GM08714 (cell line): ENCODE measurements around the gene NDUFB10.
"Not testable (repeated sequence)": the region's sequence is repeated elsewhere in the genome, so short reads cannot be mapped to it uniquely, and the experiment has no call there.

Experiments used
- H3K4me3 ChIP-seq: fragments of 200-500 bp; sonication (Bioruptor generic); 2 replicates; pipeline ENCODE4 v1.5.1; 2014; ENCODE audit warnings: mild to moderate bottlenecking, low read length, inconsistent platforms
- ZNF274 ChIP-seq: IDR thresholded peaks from 2 replicates; pipeline ENCODE4 v1.6.1; 2012; ENCODE audit warnings: mild to moderate bottlenecking, low read depth, low read length

The NDUFB10 gene

GRCh38 chr16:1933097-1933661, 26.2 kb upstream of the NDUFB10 start:
- TF ChIP-seq ZNF274 = no peak
- H3K4me3 ChIP-seq = no peak overlapping the region

DNA sequence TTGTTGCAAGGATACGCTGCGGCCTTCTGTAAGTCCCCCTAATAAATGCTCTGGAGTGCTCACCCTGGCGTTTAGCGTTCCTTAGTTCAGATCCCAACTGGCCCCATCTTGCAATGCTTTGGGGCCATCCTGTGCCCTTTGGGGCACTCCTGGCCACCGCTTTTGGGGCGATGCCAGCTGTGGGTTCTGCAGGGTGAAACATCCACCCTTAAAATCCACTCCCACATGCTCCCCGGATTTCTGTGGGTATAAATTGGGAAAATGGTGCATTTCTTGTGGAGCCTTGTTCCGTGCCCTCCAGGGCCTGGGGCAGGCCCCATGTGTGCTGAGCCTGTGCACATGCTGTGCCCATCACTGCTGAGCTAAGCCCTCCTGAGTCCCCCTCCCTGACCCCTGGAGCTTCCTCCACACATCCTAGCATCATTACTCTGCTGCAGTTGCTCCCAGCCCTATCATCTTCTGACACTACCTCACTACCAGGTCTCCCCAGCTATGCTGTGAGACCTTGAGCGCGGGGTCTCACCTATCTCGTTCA, 22.3 kb upstream of the NDUFB10 start:
- H3K4me3 ChIP-seq = no peak overlapping the region
- TF ChIP-seq ZNF274 = no peak

- H3K4me3 ChIP-seq = no peak overlapping the region
- no peak for TF ChIP-seq ZNF274
Observed at GRCh38 chr16:1938316-1938715, 21.0 kb upstream of the NDUFB10 start.

GRCh38 chr16:1938910-1939309, 20.4 kb upstream of the NDUFB10 start:
- no peak for TF ChIP-seq ZNF274
- H3K4me3 ChIP-seq = no peak overlapping the region

DNA sequence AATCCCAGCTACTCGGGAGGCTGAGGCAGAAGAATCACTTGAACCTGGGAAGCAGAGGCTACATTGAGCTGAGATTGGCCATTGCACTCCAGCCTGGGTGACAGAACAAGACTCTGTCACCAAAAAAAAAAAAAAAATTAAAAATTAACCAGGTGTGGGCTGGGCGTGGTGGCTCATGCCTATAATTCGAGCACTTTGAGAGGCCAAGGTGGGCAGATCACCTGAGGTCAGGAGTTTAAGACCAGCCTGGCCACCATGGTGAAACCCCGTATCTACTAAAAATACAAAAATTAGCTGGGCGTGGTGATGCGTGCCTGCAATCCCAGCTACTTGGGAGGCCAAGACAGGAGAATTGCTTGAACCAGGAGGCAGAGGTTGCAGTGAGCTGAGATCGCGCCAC, 19.5 kb upstream of the NDUFB10 start:
- not testable (repeated sequence) for H3K4me3 ChIP-seq

- H3K4me3 ChIP-seq = no peak overlapping the region
- TF ChIP-seq ZNF274 = no peak
Observed at GRCh38 chr16:1940273-1941161, 18.8 kb upstream of the NDUFB10 start.

GRCh38 chr16:1941162-1942046, 17.9 kb upstream of the NDUFB10 start:
- H3K4me3 ChIP-seq = no peak overlapping the region; the same call in 1 of the 2 replicates
- no peak for TF ChIP-seq ZNF274

DNA sequence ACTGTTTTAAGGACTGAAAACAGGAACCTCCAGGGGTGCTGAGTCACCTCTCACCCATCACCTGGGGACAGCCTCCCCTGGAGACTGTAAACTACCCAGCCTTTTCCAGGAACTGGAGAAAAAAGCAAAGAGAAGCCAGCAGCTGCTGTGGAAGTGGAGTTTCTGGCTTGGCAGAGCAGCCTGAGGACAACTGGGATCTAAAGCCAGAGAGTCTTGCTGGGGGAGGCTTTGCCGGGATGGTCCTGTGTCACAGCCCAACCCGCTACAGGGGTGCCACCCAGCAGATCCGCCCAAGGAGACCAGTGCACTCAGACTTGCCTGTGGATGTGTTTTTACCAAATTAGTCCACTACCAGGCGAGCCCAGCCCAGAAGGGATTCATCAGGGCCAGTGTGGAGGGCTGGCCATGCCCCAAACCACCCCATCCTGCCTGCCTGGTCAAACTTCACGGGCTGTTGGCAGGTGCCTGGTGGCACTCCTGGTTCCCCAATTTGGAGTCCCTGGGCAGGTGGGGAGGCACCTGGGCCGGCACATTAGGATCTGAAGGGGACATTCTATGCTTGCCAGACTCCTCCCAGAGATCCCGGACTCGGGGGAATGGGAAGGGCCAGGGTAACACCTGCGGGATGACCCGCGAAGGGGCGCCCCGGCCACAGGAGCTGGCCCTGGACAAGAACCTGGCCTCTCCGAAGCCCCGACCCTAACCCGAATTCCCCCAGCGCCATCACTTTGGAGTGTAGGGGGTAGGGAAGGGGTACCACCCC, 17.1 kb upstream of the NDUFB10 start:
- TF ChIP-seq ZNF274 = no peak
- H3K4me3 ChIP-seq = peak overlapping the region; percentile 85

- H3K4me3 ChIP-seq = peak within 1 kb of the TSS; percentile 85
- no peak for TF ChIP-seq ZNF274
Observed at GRCh38 chr16:1942810-1943726, 16.3 kb upstream of the NDUFB10 start, which contains the start of gene MSRB1. Gene MSRB1, minus strand, starts transcription at chr16:1943199. Its CDS starts 43 bp downstream, at chr16:1943156.

GRCh38 chr16:1944612-1945199, 14.6 kb upstream of the NDUFB10 start:
- no peak overlapping the region for H3K4me3 ChIP-seq
- no peak for TF ChIP-seq ZNF274

GRCh38 chr16:1945559-1946391, 13.6 kb upstream of the NDUFB10 start:
- no peak for TF ChIP-seq ZNF274
- H3K4me3 ChIP-seq = no peak overlapping the region
